ENCODE measurements around the gene INCENP.
"Not testable (repeated sequence)": the region's sequence is repeated elsewhere in the genome, so short reads cannot be mapped to it uniquely, and the experiment has no call there.

The INCENP gene

DNA sequence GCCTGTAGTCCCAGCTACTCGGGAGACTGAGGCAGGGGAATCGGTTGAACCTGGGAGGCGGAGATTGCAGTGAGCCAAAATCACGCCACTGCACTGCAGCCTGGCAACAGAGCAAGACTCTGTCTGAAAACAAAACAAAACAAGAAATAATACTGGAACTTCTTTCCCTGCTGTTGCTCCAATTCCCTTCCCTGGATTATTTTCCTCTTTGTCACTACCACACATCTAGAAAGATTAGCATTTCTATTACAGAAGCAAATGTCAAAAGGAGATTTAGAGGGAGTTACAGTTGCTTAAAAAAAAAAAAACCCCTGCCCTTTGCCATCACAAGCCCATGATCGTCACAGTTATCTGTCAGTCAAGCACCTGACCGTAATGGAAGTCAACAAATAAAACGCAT, 48.5 kb downstream of the INCENP start:
- DNase-seq, result no peak

DNA sequence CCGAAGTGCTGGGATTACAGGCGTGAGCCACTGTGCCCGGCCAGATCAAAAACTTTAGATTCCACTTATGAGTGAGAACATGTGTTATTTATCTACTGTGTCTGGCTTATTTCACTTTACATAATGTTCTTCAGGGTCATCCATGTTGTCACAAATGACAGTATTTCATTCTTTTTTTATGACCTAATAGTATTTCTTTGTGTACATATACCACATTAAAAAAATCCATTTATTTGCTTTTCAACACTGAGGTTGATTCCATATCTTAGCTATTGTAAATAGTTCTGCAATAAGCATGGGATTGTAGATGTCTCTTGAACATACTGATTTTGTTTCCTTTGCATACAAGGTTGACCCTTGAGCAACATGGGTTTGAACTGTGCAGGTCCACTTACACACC, 53.0 kb downstream of the INCENP start:
- DNase-seq, result no peak

DNA sequence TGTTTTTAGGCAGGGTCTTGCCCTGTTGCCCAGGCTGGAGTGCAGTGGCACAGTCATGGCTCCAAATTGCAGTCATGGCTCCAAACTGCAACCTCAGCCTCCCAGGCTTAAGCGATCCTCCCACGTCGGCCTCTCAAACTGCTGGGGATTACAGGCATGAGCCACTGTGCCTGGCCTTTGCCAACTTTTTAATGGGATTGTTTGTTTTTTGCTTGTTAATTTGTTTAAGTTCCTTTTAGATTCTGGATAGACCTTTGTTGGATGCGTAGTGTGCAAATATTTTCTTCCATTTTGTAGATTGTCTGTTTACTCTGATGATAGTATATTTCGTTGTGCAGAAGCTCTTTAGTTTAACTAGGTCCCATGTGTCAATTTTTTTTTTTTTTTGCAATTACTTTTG, 56.2 kb downstream of the INCENP start:
- DNase-seq, result no peak

DNA sequence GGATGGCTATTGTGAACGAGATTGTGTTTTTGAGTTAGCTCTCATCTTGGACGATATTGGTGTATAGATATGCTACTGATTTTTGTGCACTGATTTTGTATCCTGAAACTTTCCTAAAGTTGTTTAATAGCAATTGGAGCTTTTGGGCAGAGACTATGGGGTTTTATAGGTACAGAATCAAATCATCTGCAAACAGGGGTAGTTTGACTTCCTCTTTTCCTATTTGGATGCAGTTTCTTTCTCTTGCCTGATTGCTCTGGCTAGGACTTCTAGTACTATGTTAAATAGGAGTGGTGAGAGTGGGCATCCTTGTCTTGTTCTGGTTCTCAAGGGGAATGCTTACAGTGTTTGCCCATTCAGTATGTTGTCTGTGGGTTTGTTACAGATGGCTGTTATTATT, 57.3 kb downstream of the INCENP start:
- no peak for DNase-seq

DNA sequence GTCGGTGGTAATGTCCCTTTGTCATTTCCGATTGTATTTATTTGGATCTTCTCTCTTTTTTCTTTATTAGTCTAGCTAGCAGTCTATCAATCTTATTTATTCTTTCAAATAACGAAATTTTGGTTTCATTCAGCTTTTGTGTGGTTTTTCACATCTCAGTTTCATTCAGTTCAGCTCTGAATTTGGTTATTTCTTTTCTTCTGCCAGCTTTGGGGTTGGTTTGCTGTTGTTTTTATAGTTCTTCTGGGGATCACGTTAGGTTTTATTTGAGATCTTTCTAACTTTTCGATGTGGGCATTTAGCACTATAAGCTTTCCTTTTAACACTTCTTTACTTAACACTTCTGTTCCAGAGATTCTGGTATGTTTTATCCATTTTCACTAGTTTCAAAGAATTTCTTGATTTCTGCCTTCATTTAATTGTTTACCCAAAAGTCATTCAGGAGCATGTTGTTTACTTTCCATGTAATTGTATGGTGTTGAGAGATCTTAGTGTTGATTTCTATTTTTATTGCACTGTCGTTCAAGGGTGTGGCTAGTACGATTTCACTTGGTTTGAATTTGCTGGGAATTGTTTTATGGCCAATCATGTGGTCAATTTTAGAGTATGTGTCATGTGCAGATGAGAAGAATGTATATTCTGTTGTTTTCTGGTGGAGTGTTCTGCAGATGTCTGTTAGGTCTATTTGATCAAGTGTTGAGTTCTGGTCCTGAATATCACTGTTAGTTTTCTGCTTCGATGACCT, 58.5 kb downstream of the INCENP start:
- no peak for DNase-seq

DNA sequence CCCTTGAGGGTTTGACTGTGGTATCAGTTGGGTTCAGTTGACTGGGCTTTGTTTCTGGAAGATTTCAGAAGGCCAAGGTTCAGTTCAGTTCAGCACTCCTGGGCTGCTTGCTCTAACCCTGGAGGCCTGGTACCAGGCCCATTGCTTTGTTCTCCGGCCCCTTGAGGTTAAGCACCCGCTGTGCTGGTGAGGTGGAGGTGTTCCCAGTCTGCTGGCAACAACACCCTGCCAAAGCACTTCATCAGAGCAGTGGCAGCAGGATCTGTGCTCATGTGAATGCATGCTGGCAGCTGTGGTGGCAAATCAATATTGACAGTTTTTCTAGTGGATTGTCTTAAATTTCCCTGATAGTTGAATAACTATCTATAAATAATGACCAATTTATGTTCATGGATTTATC, 62.4 kb downstream of the INCENP start:
- DNase-seq, result no peak

DNA sequence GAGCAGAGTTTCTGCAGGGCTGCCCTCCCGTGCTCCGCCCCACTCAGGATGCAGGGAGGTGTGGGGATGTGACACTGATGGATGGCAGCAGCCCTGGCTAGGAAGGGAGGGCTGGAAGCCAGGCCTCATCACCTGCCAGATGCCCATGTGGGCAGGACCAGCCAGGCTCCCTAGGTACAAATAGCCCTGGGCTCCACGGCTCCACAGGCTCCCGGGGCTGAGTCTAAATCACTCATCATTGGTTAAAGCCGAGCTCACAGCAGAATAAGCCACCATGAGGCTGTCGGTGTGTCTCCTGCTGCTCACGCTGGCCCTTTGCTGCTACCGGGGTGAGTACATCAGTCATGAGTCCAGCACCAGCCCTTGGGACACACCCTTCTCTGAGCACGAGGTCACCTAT, 66.2 kb downstream of the INCENP start, which contains the start of gene SCGB1D1:
TSS of gene SCGB1D1 (plus strand) at position 206 of the 400 bp plus-strand sequence. CDS start at position 275, 69 bp downstream.
- DNase-seq, result no peak

DNA sequence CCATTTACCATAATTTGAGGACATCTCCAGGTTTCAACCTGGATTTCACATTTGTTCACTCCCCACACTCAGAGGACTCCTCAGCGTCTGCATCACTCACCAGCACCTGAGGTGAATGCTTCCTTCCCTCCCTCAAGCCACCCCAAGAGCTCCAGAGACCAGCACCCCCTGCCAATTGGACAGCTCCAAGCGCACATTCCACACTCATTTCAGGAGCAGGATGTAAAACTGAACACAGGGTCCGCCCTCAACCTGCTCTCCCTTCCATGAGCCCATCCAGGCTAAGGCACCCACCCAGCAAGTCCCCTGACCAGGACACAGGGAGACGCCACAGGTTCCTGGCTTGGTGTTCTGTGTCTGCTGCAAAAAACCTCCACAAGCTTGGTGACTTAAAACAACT, 70.1 kb downstream of the INCENP start:
- DNase-seq, result no peak

DNA sequence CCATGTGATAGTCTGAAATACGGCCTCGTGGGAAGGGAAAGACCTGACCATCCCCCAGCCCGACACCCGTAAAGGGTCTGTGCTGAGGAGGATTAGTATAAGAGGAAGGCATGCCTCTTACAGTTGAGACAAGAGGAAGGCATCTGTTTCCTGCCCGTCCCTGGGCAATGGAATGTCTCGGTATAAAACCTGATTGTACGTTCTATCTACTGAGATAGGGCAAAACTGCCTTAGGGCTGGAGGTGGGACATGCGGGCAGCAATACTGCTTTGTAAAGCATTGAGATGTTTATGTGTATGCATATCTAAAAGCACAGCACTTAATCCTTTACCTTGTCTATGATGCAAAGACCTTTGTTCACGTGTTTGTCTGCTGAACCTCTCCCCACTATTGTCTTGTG, 71.2 kb downstream of the INCENP start:
- DNase-seq, result not testable (repeated sequence)

DNA sequence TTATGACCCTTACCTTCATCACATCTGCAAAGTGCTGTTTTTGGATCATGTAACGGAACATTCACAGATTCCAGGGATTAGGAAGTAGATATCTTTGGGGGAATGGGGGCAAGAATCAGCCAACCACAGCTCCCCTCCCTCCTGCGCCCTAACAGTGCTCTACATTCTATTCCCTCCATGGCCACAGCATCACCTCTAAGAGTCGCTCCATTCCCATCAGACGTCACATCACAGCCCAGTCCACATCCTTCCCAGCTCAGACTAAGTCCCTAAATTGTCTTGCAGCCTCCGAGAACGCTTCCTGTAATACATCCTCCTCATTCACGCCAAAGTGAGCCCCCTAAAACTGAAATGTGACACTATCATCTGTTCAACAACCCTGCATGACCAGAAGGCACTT, 72.1 kb downstream of the INCENP start:
- DNase-seq, result no peak

DNA sequence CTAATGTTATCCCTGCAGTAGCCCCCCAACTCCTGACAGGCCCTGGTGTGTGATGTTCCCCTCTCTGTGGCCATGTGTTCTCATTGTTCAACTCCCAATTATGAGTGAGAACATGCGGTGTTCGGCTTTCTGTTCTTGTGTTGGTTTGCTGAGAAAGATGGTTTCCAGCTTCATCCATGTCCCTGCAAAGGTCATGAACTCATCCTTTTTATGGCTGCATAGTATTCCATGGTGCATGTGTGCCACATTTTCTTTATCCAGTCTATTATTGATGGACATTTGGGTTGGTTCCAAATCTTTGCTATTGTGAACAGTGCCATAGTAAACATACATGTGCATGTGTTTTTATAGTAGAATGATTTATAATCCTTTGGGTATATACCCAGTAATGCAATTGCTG, 73.6 kb downstream of the INCENP start:
- DNase-seq, result not testable (repeated sequence)

DNA sequence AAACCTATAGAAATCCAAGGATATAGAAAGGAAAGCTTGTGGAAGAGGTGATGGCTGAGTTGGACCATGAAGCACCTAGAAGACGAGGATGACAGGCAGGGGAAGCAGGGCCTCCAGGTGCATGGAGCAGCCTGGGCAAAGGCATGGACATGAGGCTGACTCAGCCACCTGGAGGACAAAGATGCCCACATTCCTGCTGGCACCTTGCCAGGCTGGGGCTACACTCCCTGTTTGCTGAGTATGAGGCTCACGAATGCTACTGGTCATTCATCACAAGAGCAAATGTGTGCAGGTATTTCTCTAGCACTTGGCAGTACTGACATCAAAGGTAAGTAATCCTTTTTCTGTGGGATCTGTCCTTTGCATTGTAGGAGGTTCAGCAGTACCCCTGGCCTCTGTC, 77.6 kb downstream of the INCENP start:
- DNase-seq, result no peak

Measured in activated T-cell treated with anti-CD3 and anti-CD28 coated beads for 4 hours (primary cell).